ENCODE results near the gene HDAC9.

HDAC9 gene

DNA sequence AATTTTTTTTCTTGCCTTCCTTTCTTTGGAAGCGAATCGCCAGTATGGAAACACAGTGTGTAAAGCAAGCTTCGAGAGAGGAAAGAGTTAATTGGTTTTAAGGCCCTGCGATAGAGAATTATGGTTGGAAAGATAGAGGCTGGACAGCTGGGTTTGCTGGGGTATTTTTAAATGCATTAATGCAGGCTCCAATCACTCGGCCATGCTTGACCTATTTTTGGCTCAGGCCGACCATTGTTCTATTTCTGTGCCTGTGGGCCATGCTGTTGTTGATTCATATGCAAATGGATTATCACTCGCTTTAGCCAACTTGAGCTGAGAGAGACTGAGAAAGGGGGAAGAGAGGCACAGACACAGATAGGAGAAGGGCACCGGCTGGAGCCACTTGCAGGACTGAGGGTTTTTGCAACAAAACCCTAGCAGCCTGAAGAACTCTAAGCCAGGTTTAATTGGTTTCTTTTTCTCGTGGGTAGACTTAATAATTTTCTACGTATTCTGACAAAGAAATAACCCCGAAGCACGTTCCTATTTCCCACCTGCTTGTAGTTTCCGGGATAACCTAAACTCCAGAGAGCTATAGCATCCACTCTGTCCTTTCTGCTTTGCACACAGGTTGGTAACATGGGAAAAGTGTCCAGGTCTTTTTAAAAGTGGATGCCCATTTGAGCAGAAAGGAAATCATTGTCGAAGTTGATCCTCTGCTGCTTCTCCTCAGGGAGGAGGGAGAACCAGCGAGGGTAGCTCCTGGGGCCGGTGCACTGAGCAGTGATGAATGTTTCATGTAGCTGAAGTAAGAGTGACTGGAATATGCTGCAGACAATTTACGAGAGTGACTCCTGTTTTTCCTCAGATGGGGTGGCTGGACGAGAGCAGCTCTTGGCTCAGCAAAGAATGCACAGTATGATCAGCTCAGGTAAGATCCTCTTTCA lies at the start of gene HDAC9:
TSS of gene HDAC9 (plus strand) at position 338 of the 929 bp plus-strand sequence. CDS start at position 892, 554 bp downstream.
- in situ Hi-C loops (cut with MboI; ENCODE audit: low sequenced_read_pairs) = no loop called here

DNA sequence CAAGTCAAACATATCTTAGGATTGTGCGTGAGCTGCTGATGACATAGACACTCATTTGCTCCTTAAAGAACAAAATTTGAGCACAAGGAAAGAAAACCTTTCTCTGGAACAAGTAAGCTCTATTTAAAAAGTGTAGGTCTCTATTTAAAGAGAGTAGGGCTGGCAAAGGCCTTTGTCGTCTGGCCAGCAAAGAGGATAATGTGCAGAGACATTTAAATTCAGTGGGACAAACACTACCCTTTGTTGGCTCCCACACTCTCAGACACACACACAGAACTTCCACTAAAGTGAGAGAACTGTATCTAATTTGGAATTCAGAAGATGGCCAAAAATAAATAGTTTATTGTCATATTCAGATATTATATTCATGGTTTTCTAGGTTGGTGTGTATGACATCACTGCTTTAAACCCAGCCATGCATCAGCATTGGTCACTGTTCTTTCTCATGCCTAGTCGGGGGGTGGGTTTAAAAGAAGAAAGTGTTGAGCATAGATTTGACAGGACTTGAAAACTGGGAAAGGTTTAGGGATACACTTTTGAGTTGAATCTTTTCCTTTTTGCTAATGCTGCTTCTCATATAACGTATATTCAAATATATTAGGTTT lies 49.5 kb upstream of the HDAC9 start:
- in situ Hi-C loops (cut with MboI; ENCODE audit: low sequenced_read_pairs) = no loop called here

DNA sequence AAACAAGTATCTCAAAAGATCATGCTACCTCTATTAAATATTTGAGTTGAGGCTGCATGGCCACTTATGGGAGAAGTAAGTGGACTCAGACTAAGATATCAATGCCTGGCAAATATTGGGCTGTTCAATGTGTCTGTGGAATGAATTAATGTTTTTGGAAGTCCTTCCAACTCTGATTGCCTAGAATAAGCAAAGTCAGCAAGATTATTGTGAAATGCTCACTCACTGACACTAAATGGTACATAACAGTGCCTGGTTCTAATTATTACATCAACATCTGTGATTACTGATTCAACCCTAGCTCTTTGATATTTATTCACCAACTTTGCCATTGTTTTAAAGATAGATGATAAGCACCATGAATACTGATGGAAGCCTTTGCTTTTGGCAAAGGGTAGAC lies 45.5 kb upstream of the HDAC9 start:
- in situ Hi-C loops (cut with MboI; ENCODE audit: low sequenced_read_pairs) = no loop called here

DNA sequence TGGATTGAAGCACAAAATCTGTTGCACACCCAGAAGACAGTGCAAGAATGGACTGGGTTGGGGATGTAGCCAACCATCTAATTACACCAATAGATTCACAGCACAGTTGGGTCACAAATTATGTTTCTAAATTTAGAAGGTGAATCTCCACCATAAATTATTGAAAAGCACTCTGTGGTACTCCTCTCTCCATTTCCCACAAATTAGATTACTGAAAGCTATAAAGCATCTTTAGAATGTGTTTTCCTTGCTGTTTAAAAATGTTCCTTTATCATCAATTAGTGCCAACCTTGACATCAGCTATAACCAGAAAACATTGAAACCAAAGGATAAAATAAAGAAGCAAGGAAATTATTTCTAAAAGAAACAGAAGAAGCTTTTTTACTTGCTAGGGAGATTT lies 39.9 kb upstream of the HDAC9 start:
- in situ Hi-C loops (cut with MboI; ENCODE audit: low sequenced_read_pairs) = no loop called here

DNA sequence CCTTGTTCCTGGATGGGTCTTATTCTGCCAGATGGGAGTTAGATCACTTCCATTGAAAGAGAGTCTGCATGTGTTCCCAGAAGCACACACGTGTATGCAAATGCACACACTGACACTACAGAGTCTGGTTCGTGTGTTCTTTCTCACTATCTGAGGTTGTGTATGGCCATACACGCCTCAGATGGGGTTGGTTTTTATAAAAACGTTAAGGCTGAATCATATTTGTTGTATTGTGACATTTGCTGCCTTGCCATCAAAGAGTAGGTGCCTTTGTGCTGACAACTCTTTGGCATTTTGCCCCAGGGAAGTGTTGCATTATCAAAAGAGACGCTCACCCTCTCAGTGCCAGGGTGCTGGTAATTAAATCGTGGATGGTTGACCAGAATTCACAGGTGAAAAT lies 37.7 kb upstream of the HDAC9 start:
- in situ Hi-C loops (cut with MboI; ENCODE audit: low sequenced_read_pairs) = no loop called here

DNA sequence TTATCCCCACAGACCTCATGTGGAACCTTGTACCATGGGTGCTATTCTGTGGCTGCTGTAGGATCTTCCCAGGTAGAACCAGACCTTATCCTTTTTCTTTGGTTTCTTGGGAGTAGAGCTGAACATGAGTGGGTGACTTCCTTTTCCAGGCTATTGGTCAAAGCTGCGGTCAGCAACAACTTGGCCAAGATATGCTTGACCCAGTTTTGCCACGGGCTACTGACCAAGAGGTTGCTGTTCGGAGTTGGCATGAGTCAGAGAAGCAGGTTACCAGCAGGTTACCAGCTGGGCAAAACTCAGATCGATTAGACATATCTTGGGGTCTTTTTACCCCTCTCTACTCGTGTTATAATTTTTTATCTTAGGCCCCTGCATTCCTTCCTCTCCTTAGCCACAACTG lies 36.7 kb upstream of the HDAC9 start:
- in situ Hi-C loops (cut with MboI; ENCODE audit: low sequenced_read_pairs) = no loop called here

DNA sequence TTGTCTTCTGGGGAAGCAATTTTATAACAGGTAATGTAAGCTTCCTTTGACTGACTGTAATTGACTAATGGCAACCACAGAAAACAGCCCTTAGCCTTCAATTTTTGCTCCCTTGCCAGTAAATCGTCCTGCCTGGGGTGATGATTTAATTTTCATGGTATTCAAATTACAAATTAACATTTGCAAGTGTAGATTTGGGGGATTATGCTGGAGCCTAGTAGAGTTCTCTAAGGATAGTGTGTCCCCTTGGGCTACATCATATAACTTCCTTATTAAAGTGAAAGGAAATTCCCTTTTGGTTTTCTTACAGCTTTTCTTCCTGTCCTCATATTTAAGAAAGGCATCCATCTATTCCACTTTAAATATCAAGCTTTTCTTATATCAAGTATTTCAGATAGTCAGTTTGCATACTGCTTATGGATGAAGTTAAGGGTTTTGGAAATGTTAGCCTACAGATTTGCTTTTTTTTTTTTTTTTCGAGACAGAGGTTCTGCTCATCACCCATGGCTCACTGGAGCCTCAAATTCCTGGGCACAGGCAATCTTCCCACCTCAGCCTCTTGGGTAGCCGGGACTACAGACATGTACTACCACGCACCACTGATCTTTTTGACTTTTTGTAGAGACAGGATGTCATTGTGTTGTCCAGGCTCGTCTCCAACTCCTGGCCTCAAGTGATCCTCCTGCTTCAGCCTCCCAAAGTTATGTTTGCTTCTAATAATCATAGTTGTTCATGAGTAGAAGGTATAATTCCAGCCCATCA lies 35.9 kb upstream of the HDAC9 start:
- in situ Hi-C loops (cut with MboI; ENCODE audit: low sequenced_read_pairs) = no loop called here

DNA sequence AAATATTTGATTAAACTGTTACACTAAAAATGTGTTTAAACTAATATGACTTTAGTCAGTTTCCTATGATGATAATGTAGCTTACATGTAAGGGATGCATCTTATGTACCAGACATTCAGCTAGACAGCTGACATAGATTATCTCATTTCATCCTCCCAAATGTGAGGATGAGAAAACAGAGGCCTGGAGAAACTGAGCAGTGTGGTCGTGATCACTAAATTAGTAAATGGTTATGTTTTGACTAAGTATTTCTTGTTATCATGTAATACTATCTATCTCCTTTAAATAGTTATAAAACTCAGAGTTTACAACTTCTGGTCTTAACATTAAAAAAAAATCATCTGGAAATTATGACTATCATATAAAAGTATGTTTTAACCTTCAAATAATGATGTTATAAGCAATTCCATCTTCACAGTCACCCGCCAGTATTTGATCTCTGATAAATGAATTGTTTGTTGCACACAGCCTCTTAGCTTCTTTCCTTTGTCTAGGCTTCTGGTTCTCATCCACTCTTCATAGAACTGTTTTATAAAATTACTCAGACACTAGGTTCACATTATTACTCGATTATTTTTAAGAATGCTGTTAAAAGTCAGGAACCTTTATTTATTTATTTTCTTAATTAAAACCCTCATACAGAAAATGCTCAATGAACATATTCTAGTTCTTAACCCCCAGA lies 33.6 kb upstream of the HDAC9 start:
- in situ Hi-C loops (cut with MboI; ENCODE audit: low sequenced_read_pairs) = no loop called here

DNA sequence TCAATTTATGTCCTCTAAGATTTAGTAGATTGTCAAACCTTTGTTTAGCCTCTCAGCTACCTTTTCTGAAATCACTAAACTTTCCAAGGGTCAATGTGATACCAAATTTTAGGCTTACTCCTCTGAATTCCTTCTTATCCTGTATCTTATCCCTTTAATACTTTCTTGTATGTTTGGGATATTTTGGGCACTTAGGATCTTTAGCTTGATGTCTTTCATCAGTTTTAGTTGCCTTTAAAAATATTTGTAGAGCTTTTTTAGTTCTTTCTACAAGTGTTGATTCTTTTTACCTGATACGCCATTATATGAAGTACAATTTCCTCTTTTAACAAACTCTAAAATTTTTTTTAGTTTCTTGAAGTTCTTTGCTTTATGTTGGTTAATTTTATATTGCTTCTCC lies 30.7 kb upstream of the HDAC9 start:
- in situ Hi-C loops (cut with MboI; ENCODE audit: low sequenced_read_pairs) = no loop called here

DNA sequence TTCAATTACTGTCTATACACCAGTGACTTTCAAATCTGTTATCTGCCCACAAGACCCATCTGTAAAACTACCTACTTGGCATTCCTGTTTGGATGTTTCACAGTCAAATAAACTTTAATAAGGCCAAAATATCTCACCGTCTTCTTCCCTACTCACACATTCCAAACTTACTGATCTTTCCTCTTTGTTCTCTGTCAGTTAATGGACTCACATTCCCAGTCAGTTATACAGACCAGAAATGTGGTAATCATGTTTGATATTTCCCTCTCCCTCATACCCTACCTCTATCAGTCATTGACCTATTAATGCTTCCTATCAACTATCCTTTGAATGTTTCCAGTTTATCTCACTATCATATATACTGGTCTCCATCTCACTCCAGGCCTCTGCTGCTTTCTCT lies 28.5 kb upstream of the HDAC9 start:
- in situ Hi-C loops (cut with MboI; ENCODE audit: low sequenced_read_pairs) = no loop called here

DNA sequence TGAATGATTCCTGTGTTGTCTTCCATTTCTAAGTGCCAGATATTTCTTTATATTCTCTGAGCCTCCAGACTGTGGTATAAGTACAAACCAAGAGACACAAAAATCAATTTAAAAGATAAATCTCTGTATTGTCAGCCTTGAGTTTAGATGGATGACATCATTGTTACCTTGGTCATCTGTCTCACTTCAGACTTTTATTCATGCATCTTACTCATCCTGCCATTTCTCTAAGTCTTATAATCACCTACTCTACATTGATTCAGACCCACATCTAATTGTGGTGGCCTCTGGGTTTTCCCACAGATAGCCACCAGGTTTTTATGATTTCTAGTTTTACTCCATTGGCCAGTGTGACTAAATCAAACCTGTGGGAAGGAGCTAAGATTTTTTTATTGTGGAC lies 26.8 kb upstream of the HDAC9 start:
- in situ Hi-C loops (cut with MboI; ENCODE audit: low sequenced_read_pairs) = no loop called here

DNA sequence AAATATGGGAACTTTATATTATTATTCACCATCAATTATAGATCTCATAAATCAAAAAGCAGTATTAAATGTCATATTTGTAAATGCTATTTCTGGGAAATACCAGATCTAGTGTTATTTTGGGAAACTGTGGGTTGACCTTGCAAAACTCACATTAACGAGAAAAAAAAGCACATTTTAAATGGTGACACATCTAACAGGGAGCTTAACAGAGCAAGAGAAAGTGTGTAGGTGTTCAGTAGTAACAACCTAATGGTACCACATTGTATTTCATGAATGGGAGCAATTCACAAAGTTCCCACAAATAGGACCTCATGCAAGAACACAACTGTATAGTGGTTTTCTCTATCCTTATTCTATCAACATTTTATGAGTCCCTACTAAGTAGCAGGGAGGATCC lies 26.2 kb upstream of the HDAC9 start:
- in situ Hi-C loops (cut with MboI; ENCODE audit: low sequenced_read_pairs) = no loop called here

DNA sequence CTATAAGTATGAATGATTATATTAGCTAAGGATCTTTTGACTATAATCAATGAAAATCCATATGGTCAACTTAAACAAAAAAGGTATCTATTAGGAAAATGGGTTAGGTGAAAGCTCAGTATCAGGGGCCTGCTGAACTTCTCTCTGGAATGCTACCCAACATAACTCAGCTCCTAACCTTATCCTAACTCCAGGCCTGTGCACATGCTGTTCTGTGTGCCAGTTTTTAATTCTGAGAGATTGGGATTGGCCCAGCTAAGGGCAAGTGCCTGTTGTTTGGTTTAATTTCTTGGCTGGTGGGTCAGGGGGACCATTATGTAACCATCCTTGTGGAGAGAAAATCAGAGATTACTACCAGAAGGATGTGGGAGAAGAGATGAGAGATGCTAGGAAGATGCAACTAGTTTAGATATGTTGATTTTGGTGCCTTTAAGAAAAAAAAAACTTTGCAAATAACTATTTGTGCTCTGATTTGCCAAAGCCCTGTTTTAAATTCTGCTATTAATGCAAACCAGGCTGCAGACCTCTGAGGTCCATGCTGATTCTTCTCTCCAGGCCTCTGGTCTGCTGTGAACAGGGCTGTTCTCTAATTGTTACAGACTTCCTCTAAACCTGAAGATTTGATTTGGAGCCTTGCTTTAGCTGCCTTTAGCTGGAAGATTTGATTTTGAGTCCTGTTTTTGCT lies 23.9 kb upstream of the HDAC9 start:
- in situ Hi-C loops (cut with MboI; ENCODE audit: low sequenced_read_pairs) = no loop called here

DNA sequence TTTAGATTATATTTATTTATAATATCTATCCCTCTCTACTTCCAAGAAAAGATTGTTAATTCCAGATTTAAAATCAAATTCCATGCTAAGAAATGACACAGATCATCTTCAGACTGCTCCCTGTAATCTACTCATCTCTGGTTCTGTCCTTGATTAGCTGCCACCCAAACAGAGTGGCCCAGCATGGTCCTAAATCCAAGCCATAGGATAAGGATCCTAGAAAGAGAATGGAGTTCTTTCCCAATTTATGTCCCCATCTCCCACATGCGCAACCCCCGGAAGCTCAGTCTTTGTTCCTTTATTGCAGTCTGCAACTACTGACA lies 23.4 kb upstream of the HDAC9 start:
- in situ Hi-C loops (cut with MboI; ENCODE audit: low sequenced_read_pairs) = no loop called here

DNA sequence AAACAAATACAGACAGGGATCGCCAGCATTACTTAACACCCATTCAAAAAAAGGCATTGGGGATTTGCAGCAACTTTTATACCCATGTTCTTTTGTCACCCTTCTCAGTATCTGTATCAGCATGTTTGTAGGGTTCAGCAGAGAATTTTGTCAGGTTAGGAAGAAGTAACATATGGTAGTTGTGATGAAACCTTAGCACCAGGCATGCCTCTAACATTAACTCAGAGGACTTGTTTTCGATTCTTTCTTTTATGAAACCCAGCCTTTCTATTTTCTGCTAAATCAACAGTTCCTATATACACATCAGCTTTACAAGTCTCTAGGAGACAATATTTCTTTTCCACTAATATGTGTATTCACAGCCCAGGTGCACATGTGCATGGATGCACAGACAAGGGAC lies 22.4 kb upstream of the HDAC9 start:
- in situ Hi-C loops (cut with MboI; ENCODE audit: low sequenced_read_pairs) = no loop called here

DNA sequence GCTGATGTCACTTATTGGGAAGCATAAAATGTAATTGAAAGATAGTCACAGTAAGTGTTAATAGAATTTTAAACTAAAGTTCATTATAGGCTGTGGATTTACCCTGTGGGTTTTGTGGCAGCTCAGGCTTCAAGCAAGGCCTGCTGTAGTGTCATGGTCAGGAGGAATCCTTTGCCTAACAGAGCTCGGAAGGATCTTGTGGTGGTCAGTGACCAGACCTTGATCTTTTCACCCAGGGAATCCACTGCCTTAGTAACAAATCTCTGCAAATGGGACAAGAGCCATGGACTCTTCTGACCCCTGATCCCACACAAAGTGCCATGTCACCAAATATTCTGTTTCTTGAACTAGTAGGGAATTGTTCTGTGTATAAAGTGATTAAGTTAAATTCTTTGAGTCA lies 20.6 kb upstream of the HDAC9 start:
- in situ Hi-C loops (cut with MboI; ENCODE audit: low sequenced_read_pairs) = no loop called here

DNA sequence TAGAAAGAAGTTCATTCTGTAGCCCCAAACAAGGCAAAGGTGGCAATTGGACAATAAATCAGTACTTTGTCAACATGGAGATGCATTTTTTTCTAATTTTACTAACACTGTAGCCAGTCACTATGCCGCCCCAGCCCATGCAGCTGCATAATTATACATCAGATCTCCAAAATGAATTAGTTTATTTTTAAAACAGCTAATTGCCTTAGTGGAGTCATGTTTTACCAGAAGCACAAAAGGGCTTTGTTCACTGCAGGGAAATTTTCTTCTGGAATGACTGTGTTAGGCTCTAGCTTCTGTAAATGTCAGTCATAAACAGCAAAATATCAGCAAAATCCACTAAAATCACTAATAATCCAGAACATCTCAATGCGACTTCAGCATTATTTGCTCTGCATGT lies 20.1 kb upstream of the HDAC9 start:
- in situ Hi-C loops (cut with MboI; ENCODE audit: low sequenced_read_pairs) = no loop called here

DNA sequence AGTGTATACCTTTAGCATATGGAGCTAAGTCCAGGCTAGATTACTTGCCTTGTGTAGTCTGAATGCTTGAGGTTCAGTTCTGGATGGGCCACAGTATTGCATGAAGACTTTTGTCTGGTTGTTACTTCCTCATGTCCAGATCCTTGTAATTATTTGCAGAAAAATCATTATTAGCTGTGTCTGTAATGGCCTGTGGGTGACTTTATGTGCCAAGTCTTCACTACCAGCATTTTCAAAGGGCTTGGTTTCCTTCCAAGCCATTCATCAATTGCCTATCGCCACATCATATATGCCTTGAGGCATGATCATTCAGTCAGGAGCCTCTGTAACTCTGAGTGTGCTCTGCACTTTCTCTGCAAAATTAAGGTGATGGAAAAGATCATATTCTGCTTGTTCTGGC lies 13.8 kb upstream of the HDAC9 start:
- in situ Hi-C loops (cut with MboI; ENCODE audit: low sequenced_read_pairs) = no loop called here

DNA sequence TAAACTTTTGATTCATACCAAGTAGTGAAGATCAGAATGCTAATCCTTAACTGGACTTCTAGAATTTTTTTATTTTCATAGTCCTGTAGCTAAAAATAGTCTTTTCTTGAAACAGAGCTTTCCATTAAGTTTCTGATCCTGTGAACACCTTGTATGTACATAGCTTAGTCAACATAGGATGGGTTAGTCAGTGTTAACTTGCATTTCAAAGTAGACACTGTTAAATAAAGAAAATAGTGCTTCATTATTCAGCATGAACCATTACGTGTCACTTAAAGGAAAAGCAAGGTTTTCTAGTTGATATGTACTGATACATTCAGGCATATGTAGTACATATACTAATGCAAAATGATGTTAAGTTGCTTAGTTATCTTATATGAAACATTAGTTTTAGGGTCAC lies 7.5 kb upstream of the HDAC9 start:
- in situ Hi-C loops (cut with MboI; ENCODE audit: low sequenced_read_pairs) = no loop called here

DNA sequence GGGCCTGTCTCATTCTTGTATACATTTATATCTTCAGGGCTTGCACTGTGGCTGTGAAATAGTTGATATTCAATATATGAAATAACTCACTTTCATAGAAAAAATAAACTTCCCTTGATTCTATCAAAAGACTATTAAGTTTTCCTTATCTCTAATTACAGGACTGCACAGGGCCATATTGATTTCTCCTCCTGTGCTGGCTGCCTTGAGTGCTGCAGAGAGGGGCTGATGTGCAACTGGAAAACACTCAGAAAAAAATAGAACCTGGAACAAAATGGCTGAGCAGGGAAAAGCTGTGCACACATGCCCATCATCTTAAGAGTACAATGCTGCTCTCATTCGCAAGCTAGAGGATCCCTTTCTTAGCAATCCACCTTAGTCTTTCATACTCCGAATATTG lies 5.9 kb upstream of the HDAC9 start:
- in situ Hi-C loops (cut with MboI; ENCODE audit: low sequenced_read_pairs) = no loop called here

DNA sequence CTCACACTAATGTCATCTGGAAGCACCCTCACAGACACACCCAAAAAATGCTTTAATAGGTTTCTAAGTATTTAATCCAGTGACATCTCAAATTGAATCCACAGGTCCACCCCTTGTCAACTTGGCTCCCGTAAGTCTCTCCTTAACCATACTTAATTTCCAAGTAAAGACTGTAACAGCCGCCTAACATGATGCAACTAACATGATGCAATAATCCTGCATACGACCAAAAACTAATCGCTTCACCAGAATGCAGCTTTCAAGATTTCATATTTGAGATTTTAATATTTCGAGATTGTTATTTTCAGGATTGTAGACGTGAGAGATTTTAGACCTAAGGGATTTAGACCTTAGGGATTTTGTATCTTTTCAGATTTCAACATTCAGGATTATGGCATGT lies 3.7 kb upstream of the HDAC9 start:
- in situ Hi-C loops (cut with MboI; ENCODE audit: low sequenced_read_pairs) = no loop called here
